HepG2 (cell line): ENCODE measurements around the gene CHKA. TPM values are rescaled to one million over a fixed set of nuclear protein-coding genes. Genes with fewer than 3 reads are reported as not detected.

Source experiments
- DBP ChIP-seq: sonication (generic); formaldehyde crosslinking; IDR thresholded peaks from 2 replicates; pipeline ENCODE4 v1.4.0; 2020; ENCODE audit warnings: missing genetic modification reagents; ENCODE audit errors: not compliant biosample characterization
- E2F1 ChIP-seq: sonication (generic); formaldehyde crosslinking; IDR thresholded peaks from 2 replicates; pipeline ENCODE4 v1.5.0; 2020; ENCODE audit warnings: missing genetic modification reagents
- GPBP1L1 ChIP-seq: sonication (generic); formaldehyde crosslinking; IDR thresholded peaks from 2 replicates; pipeline ENCODE4 v1.5.0; 2020; ENCODE audit warnings: mild to moderate bottlenecking, missing genetic modification reagents
- XBP1 ChIP-seq: sonication (generic); formaldehyde crosslinking; IDR thresholded peaks from 2 replicates; pipeline ENCODE4 v1.5.0; 2020; ENCODE audit warnings: missing genetic modification reagents
- ZBTB46 ChIP-seq: sonication (generic); formaldehyde crosslinking; IDR thresholded peaks from 2 replicates; pipeline ENCODE4 v1.4.0; 2020; ENCODE audit warnings: mild to moderate bottlenecking, missing genetic modification reagents, borderline replicate concordance
- ZNF644 ChIP-seq: IDR thresholded peaks from 2 replicates; pipeline ENCODE4 v1.6.1; 2016; ENCODE audit warnings: low read depth
- ZNF878 ChIP-seq: sonication (generic); formaldehyde crosslinking; IDR thresholded peaks from 2 replicates; pipeline ENCODE4 v1.8.1; 2023; ENCODE audit warnings: mild to moderate bottlenecking, missing genetic modification reagents, moderate library complexity
- polyA plus RNA-seq, 8 experiments: library from polyadenylated mRNA; depleted of rRNA in 3 of 8; stranded (reverse) in 7 of 8; unstranded in 1 of 8; fragments of >200 nt; fragmentation: Illumina TruSeq in 4 of 8; extraction: Trizol in 4 of 8; gene quantifications; 2 replicates each; pipeline versions ENCODE4 v1.2.1 to v1.2.3, GENCODE V29; 2011 to 2016; ENCODE audit warnings: low read depth in 4 of 8, missing spikeins in 1 of 8, mixed read lengths in 1 of 8; ENCODE audit not compliant: insufficient read depth in 1 of 8
- total RNA-seq, 5 experiments: library from RNA; depleted of rRNA; stranded (reverse); fragments of >200 nt; fragmentation: Illumina TruSeq; extraction: Trizol; gene quantifications; 2 replicates each; pipeline ENCODE4 v1.2.3, GENCODE V29; 2016; ENCODE audit warnings: low read depth in 1 of 5

Gene CHKA
- total and polyA plus RNA-seq, 2 of the 13 experiments (the other 11 are each of a cell fraction or from before 2014, with no cell fraction given) = 71.6 to 92.7 TPM

- TF ChIP-seq ZBTB46 (CRISPR knock-in tag) (no peak), XBP1 (CRISPR knock-in tag) (no peak), DBP (CRISPR knock-in tag) (no peak), E2F1 (CRISPR knock-in tag) (no peak), GPBP1L1 (CRISPR knock-in tag) (no peak), ZNF878 (CRISPR knock-in tag) (peak; percentile 51; the same call in 1 of the 2 replicates), ZNF644 (CRISPR knock-in tag) (no peak)
Observed at GRCh38 chr11:68010090-68011041, 110.8 kb downstream of the CHKA start, which contains the start of gene ALDH3B1 (continued).
